MCF 10A (cell line): ENCODE measurements around the gene TNPO3. TPM values are rescaled to one million over a fixed set of nuclear protein-coding genes. Genes with fewer than 3 reads are reported as not detected.

Source experiments
- BruUV-seq: library from RNA; stranded (reverse); fragments of 400-500 nt; replicated peaks from 2 replicates; lab custom pipeline; 2021; lab: Mats Ljungman, UMichigan
- CTCF ChIA-PET: fragments of 300-600 bp; sonication (Branson Sonifier 250); formaldehyde crosslinking; extraction: SDS; loops from one replicate; lab custom pipeline; 2021; ENCODE audit warnings: antibody characterized with exemption, inconsistent platforms; lab: Yijun Ruan, JAX
- POLR2A ChIA-PET: fragments of 300-600, 350-650 bp; sonication (Branson Sonifier 250); formaldehyde crosslinking; extraction: SDS; loops from one replicate; lab custom pipeline; 2020; ENCODE audit warnings: antibody characterized with exemption, inconsistent platforms; lab: Yijun Ruan, JAX
- DNase-seq: peaks from one replicate; pipeline ENCODE4 v3.0.0-alpha.2; 2018; ENCODE audit not compliant: unreplicated experiment
- H3K27ac Mint-ChIP-seq: one replicate; pipeline ENCODE4 v1.8.0; 2022; ENCODE audit warnings: mild to moderate bottlenecking, low read depth, mixed read lengths; ENCODE audit not compliant: unreplicated experiment
- H3K27me3 Mint-ChIP-seq: one replicate; pipeline ENCODE4 v1.8.0; 2022; ENCODE audit warnings: mixed read lengths; ENCODE audit not compliant: insufficient read depth, unreplicated experiment
- H3K36me3 Mint-ChIP-seq: one replicate; pipeline ENCODE4 v1.8.0; 2022; ENCODE audit warnings: mild to moderate bottlenecking, moderate library complexity, mixed read lengths; ENCODE audit not compliant: insufficient read depth, unreplicated experiment
- H3K4me1 Mint-ChIP-seq: one replicate; pipeline ENCODE4 v1.8.0; 2022; ENCODE audit warnings: mixed read lengths; ENCODE audit not compliant: insufficient read depth, unreplicated experiment
- H3K4me3 Mint-ChIP-seq: one replicate; pipeline ENCODE4 v1.8.0; 2022; ENCODE audit warnings: mild to moderate bottlenecking, moderate library complexity, mixed read lengths; ENCODE audit not compliant: unreplicated experiment
- H3K9me3 Mint-ChIP-seq: one replicate; pipeline ENCODE4 v1.8.0; 2022; ENCODE audit warnings: mixed read lengths; ENCODE audit not compliant: unreplicated experiment
- CTCF ChIP-seq: fragments of 200-600 bp; IDR thresholded peaks from one replicate; pipeline ENCODE4 v1.8.0; 2022; ENCODE audit warnings: antibody characterized with exemption, mild to moderate bottlenecking; ENCODE audit not compliant: unreplicated experiment
- intact Hi-C: fragments of 100-400 bp; cut with micrococcal nuclease; formaldehyde crosslinking; loops from 2 replicates; pipeline ENCODE4 v1.14.1; 2022
- total RNA-seq: library from RNA; stranded (reverse); gene quantifications from 2 replicates; pipeline ENCODE4 v1.2.3, GENCODE V29; 2022

Gene TNPO3
- total RNA-seq, 1 experiment from 2014 or later: 42.3 TPM

GRCh38 chr7:129066290-129067131 lies 11.6 kb upstream of the TNPO3 start:
- CTCF ChIA-PET: interaction anchor here (0.6 to 1.5 kb wide), 2 partner anchors 25 to 26 kb away, joined by 3 to 12 read pairs; no protein-coding TSS in a partner anchor
- BruUV-seq: no TSS peak
- DNase-seq: peak; percentile 33

GRCh38 chr7:129055861-129056464 lies 1.1 kb upstream of the TNPO3 start:
- peak overlapping the region; percentile 97 for H3K4me3 Mint-ChIP-seq
- no peak for DNase-seq
- ChIA-PET CTCF (interaction anchor here (0.6 to 2.8 kb wide), 6 partner anchors 8 to 459 kb away, joined by 3 to 15 read pairs (median 4); no protein-coding TSS in a partner anchor), POLR2A (interaction anchor here (0.5 to 3.1 kb wide), 9 partner anchors 10 to 600 kb away, joined by 3 to 33 read pairs (median 4); partner anchors contain the start of gene HILPDA)
- H3K27ac Mint-ChIP-seq: no peak overlapping the region
- BruUV-seq: no TSS peak
- TF ChIP-seq CTCF: no peak
- no peaks in the 10 kb centered on the region for H3K9me3 Mint-ChIP-seq
- H3K4me1 Mint-ChIP-seq: no peaks in the 10 kb centered on the region
- intact Hi-C loops: no loop called here
- H3K36me3 Mint-ChIP-seq: no peaks in the 10 kb centered on the region
- peaks cover 18% of the 10 kb centered on the region for H3K27me3 Mint-ChIP-seq

More at GRCh38 chr7:129066290-129067131, 11.6 kb upstream of the TNPO3 start:
- Mint-ChIP-seq H3K4me1 (peaks cover 9% of the 10 kb centered on the region), H3K27ac (peak overlapping the region; percentile 20), H3K4me3 (no peak overlapping the region), H3K36me3 (peaks cover 6% of the 10 kb centered on the region), H3K9me3 (no peaks in the 10 kb centered on the region), H3K27me3 (peaks cover 18% of the 10 kb centered on the region)
- TF ChIP-seq CTCF: no peak
- POLR2A ChIA-PET: interaction anchor here (0.7 to 4.8 kb wide), 3 partner anchors 9 to 117 kb away, joined by 3 to 33 read pairs (median 4); partner anchors contain the start of gene TNPO3
- intact Hi-C loops: no loop called here

GRCh38 chr7:129055294-129055816 lies 444 bp upstream of the TNPO3 start:
- Mint-ChIP-seq H3K27ac (peak overlapping the region; percentile 100), H3K4me1 (no peaks in the 10 kb centered on the region), H3K4me3 (peak overlapping the region; percentile 97), H3K9me3 (no peaks in the 10 kb centered on the region), H3K27me3 (peaks cover 18% of the 10 kb centered on the region), H3K36me3 (no peaks in the 10 kb centered on the region)
- intact Hi-C loops: no loop called here
- ChIA-PET POLR2A (interaction anchor here (0.6 to 3.1 kb wide), 31 partner anchors 11 to 1375 kb away, joined by 3 to 33 read pairs (median 5); partner anchors contain the start of gene ATP6V1F), CTCF (interaction anchor here (0.6 to 2.8 kb wide), 6 partner anchors 9 to 647 kb away, joined by 3 to 15 read pairs (median 4); no protein-coding TSS in a partner anchor)
- no peak for DNase-seq
- TF ChIP-seq CTCF: no peak
- TSS peak; percentile 82 for BruUV-seq
